ENCODE data around the gene CST5.
"Not testable (repeated sequence)": the region's sequence is repeated elsewhere in the genome, so short reads cannot be mapped to it uniquely, and the experiment has no call there.

Gene CST5, protein sequence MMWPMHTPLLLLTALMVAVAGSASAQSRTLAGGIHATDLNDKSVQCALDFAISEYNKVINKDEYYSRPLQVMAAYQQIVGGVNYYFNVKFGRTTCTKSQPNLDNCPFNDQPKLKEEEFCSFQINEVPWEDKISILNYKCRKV

DNA sequence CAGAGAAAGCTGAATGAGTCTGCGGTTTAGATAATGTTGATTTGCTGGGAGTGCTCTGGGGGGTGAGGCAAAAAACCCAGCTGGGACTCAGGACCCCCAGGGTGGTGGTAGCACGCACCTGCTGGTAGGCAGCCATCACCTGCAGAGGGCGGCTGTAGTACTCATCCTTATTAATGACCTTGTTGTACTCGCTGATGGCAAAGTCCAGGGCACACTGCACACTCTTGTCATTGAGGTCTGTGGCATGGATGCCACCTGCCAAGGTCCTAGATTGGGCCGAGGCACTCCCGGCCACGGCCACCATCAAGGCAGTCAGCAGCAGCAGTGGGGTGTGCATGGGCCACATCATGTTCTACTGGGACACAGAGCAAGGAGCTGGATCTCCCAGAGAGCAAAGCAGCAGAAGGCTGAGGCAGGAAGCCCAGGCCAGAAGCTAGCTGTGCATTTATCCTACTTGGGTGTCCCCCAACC lies at the start of gene CST5:
CST5 (minus strand) TSS at position 421 of the 471 bp plus-strand sequence; CDS start at position 349, 72 bp downstream.
- no peak for DNase-seq

DNA sequence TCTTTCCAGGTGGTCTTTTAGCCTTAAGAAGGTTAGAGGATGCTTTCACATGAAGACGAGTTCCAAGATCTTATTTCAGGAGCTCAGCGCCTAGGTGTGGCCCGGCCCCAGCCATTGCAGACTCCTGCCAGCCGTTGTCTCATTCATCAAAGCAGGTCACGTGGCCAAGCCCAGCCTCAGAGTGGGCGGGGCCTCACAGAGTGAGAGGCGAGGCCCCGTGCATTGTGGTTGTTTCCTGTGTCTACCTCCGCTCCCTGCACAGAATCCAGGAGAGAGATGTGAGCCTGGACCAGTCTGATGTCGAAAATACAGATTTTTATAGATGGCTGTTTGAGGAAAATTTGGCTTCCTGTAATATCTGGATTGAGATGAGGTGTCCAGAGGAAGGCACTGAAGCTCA lies 49.2 kb upstream of the CST5 start:
- peak; percentile 64 for DNase-seq

DNA sequence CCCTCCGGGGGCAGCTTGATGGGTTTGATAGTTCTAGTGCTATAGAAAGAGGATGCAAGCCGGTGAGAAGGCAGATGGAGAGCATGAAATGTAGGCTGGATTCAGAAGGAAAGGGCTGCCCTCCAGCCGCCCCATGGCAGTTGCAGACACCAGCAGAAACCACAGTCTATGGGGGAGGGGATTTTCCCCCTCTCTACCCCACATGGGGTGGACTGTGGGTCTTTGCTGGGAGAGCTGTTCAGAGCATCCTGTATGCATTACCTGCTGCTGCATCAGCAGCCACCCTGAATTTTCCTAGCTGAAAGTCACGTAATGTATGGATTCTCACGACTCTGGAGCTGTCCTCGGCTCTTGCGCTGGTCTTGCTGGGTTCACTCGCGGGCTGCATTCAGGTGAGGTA lies 48.8 kb upstream of the CST5 start:
- DNase-seq = no peak

DNA sequence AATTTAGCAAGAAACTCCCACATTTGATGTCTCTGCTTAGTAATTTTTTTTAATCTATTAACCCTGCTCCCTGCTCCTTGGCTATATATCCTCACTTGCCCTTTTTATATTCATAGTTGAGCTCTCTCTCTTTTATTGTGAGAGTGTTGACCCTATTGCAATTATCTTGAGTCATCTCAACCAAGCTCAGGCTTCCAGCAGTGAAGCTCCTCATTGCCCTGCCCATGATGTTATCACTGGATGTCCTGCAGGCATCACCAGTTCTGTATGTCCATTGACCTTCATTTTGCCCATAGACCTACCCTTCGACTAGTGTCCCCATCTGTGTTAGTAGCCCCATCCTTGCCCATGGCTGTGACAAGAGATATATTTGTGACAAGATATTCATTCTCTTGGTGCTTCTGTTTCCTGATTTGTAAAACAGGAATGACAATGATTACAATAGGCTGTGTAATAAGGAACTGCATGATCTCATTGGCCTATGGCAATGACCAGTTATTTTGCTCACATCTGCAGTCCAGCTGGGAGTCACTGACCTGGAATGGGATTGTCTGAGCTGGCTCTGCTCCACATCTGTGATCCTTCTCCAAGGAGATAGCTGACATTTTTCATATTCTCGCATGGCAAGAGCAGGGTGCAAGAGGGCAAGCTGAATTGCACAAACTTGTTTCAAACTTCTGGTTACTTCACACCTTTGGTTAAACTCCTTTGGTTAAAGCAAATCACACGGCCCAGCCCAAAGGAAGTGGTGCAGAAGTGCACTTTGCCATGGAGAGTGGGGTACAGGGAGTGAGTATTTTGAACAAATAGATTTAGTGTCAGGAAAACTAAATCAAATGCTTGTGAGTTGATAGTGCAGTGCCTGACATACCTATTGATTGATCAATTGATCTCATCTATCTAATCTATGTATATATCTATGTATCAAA lies 47.7 kb upstream of the CST5 start:
- DNase-seq = no peak

DNA sequence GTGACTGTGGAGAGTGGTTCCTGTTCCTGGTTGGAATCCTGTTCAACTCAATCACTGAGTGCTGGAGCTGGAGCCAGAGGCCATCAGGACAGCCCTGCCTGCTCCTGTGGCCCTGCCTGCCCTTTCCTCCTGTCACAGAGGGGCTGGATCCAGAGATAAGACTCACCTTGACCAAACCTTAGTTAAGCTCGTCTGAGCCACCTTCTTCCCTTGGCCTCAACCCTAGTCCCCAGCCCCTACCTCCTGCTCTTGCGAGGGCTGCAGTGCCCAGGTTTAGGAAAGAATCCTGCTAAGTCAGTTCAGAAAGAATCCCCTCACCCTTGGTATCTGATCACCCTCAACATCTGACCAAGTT lies 47.0 kb upstream of the CST5 start:
- no peak for DNase-seq

DNA sequence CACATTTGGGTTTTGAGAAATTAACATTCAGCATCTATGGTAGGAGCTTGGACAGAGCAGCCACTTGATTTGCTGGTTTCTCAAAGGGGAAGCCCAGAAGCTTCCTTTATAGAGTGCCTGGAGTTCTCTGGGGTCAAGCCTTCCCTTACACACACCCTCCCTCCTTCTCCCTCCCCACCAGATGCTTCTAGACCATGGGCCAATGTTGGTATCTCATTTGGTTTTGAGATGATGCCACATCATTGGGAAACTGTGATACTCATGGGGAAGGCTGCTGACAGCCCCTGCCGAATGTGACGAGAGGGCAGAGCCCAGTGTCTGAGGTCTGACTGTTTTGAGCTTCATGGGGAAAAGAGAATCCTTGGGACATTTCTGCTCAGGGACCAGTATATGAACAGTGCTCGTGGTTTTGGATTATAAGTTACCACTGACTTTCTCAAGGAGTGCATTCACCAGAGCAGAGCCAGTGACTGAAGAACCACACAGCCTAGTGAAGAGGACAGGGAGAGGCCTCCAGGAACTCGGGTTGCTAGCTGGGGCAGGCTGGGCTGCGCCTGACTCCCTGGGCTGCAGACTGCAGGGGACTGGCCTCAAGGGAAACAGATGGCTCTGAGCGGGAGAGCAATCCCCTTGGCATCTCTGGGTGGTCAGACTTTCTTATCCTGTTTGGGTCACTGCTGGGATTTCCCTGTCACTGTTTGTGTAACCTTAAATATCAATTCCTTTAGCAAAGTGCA lies 46.4 kb upstream of the CST5 start:
- no peak for DNase-seq

DNA sequence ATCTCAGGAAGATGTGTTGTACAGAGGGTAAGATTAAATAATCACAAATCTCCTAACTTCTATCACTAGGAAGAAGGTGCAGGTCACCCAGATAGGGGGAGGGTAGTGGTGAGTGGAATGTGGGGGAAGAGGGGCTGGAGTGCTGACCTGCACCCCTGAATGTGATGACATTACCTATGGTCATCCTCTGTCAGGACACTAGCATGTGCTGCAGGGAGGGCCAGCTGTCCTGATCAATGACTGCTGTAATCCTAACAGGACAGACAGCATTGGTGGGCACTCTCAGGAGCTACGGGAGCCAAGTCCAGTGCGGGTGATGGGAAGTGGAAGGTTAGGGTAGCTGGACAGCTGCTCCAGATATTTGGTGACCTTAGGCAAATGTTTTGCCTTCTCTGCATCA lies 45.2 kb upstream of the CST5 start:
- DNase-seq = no peak

DNA sequence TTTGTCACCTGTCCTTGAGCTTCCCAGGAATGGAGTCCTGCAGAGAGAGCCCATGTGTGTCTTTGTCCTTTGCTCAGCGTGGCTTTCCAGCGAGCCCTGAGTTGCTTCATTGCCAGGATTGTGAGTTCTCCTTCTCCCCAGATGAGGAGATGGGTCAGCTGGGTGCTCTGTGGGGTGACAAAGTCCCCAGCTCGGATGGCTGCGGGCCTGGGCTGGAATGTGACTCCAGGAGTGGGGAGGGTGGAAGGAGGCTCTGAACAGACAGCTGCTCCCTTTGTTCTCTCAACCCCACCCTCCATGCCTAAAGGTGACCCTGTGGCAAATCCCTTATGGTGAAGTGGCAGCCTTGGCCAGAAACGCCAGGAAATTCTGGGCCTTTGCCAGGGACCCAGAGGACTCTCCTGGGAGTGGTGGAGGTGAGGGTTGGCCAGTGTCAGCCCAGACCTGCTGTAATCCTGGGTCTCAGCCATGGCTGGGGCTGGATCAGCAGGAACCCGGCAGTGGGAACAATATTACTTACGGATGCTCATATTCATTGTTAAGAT lies 44.4 kb upstream of the CST5 start:
- DNase-seq = peak; percentile 5

DNA sequence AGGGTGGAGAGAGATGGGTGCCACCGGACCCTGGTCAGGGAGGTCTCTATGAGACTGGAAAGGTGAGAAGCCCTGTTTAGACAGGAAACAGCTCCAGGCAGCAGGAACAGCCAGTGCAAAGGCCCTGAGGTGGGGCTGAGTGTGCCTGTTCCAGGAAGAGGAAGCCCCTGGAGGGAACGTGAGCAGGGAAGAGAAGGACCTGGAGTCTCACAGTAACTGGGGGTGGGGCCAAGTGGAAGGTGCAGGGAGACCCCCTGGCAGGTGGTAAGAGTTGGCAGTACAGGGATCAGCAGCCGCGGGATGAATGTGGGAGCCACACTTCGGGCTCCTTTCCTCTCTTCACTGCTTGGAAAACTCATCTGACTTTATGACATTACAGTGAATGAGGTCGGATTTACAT lies 43.8 kb upstream of the CST5 start:
- DNase-seq = no peak

DNA sequence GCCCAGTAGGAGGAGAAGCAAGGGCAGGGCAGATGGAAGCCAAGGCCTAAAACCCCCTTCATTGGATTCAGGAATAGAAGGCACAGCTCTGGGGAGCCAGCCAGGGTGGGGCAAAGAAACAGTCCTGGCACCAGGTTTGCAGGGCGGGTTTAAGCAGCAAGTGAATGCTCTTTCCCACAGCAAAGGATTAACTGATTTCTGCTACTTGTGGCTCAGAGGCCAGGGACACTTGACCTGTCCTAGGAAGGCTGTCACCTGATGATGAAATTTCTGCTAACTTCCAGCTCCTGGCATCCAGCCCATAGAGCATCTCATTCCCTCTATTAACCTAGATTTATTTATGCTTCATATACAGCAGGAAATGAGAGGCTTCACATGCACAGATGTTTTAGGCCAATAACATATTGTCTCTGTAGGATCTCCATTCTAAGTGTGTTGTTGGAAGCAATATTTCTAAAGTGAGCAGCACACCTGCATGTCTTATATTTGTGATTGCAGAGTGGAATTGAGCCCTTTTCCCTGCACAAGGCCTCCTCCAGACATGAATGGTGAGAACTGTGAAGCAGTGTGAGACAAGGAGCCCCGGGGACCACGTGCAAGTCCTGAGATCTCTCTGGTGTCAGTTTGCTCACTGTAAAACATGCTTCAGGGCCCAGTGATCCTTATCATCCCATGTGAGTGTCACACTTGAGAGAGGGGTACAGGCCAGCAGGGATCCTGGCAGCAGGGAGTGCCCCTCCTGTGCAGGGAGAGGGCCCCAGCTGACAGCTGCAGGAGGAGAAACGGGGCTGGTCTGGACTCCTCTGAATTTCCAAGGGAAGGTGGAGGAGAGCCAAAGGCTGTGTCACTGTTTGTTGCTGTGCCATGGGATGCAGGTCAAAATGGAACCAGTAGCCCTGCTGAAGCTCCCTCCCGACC lies 41.1 kb upstream of the CST5 start:
- DNase-seq = peak; percentile 17

DNA sequence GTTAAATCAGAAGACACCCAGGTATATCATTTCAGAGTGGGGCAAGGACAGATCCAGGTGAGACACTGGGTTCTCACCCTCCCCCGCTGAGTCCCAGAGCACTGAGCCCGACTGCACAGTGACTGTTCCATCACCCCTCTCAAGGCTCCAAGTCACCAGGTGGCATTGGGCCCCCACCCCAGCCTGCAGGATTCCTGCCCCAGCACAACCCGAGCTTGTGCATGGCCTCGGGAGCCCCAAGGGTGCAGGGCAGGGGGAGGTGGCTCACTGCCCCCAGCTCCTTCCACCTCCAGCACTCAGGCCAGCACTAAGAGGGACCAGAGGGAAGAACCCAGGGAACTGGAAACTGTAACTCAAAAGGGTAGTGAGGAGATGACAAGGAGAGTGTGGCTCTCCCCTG lies 39.3 kb upstream of the CST5 start:
- DNase-seq = no peak

DNA sequence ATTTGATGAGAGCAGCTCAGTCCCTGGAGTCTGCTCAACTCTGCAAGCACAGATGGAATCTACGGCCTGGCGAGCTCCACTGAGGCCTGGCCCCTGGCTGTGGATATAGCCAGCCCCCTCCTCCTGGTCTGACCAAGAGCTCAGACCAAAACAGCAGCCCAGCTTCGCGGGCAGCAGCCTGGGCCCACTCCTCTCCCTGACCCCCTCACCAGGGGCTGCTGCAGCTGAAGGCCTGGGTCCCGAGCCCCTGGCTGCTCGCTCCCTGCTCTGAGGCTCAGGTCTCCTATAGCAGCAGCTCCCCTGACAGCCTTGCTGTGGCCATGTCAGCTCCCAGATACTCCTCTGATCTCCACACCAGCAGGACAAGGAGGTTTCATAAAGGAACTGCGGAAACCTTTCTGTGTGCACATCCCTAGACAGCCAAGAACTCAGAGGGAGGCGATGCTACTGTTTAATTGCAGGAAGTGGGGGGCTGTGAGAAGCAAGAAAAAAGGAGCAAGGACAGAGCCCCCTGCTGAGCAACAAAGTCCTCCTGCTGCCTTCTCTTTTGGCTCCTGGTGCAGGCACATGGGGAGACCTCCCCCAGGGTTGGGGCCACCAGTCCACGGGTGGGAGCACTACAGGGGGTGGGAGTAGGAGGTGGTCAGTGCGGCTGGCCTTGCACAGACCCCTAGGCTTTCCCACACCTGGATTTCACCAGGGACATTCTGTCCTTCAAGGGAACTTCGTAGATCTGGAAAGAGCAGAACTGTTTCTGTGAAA lies 38.7 kb upstream of the CST5 start:
- peak; percentile 16 for DNase-seq

DNA sequence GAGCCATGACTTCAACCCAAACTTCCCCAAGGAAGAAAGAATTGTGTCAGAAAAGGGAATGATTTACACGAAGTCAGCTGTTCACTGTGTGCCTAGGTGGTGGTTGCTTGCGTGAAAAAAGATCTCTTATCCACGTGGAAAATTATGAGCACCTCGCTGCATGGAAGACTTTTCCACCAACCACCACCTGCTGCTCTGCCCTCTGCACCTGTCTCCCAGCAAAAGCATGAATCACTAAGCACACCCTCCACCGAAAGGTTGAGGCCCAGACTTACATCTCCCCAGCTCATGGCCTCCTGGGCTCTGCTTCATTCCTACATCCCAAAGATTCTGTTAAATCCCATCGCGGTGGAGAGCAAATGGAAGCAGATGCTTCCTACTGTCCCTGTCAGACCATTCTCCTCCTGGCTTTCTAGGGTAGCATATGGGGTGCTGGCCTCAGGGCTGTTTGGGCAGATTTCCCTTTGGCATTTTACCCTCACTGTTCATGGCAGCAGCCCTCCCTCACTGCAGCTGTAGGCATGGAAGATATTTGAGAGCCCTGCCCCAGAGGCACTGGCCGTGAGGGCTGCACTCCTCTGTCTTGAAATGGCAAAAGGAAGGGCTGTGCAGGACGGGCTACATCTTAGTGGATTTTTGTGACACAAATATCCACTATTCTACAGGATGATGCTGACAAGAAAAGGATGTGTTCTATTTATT lies 37.6 kb upstream of the CST5 start:
- no peak for DNase-seq

DNA sequence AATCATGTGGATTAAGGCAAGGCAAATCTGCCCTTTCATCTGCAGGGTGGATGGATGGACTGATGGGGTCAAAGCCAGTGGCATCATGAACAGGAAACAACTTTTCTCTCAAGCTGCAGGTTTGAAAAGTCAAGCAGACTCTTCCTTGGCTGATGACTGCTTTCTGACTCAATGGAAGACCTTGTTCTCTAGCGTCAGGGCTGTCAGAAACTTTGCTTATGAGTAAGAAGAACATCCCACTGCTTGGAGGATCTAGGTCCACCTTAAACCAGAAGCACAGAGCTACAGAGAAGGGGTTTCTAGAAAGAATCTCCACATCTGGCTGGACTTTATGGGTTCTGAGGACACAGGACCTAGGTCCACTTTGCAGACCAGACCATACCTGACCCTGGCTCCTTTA lies 36.3 kb upstream of the CST5 start:
- no peak for DNase-seq

DNA sequence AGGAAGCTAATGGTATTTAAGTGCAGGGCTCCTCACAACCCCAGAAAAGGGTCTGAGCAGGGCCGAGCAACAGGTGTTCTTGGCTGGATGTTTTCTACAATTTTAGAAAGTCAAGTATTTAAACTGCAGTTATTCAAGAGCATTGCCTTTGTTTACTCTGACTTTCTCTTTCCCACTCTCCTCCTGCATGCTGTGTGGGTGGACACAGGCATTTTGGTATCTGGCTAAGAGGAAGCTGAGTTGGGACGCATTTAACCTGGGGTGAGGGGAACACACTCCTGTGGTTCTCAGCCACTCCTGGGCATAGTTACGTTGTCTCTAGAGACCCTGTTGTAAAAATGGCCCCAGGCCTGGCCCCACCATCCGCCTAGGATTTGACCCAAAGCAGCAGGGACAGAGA lies 34.9 kb upstream of the CST5 start:
- not testable (repeated sequence) for DNase-seq

DNA sequence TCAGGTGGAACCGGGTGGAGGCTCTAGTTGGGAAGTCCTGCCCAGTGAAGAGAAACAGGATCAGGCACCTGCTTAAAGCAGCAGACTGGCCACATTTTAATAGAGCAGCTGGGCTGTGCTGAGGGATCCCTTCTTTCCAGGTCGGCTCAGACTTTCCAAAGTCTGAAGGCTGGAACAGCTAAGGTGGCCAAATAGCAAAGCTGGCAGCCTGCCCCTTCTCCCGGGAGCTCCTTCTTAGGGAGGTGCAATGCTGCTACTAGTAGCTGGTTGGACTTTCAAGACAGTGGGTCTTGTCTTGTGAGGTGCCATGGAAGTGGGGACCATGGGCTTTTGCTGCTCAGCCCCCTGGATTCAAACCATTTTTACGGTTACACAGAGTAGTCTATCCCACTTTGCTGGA lies 30.7 kb upstream of the CST5 start:
- DNase-seq = no peak

DNA sequence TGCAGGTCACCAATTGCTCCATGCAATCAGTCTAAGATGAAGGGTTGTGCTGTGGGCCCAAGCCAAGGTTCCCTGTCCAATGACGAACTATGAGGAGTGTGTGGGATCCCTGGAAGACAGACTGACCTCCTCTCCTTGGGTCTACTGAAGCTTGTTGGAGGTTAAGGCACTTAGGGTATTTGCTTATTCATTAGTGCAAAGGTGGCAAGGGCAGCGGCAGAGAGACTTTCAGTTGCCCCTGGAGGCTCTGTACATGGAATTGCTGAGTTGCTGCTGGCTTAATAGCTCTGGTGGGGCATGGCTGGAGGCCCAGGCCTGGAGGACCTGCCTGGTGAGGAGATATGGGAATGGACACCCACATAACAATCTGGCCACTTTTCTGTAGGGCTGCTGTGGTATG lies 29.8 kb upstream of the CST5 start:
- no peak for DNase-seq

DNA sequence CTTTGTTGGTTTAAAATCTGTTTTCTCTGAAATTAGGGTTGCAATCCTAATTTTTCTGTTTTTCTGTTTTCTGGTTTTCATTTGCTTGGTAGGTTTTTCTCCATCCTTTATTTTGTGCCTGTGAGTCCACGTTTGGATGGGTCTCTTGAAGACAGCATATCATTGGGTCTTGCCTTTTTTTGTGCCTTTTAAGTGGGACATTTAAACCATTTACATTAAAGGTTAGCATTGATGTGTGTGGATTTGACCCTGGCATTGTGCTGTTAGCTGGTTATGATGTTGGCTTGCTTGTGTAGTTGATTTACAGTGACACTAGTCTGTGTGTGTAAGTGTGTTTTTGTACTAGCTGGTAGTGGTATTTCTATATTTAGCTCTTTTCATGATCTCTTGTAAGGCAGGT lies 28.0 kb upstream of the CST5 start:
- no peak for DNase-seq

DNA sequence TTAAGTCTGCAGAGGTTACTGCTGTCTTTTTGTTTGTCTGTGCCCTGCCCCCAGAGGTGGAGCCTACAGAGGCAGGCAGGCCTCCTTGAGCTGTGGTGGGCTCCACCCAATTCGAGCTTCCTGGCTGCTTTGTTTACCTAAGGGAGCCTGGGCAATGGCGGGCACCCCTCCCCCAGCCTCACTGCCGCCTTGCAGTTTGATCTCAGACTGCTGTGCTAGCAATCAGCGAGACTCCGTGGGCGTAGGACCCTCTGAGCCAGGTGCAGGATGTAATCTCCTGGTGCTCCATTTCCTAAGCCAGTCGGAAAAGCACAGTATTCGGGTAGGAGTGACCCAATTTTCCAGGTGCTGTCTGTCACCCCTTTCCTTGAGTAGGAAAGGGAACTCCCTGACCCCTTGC lies 22.8 kb upstream of the CST5 start:
- DNase-seq = not testable (repeated sequence)

DNA sequence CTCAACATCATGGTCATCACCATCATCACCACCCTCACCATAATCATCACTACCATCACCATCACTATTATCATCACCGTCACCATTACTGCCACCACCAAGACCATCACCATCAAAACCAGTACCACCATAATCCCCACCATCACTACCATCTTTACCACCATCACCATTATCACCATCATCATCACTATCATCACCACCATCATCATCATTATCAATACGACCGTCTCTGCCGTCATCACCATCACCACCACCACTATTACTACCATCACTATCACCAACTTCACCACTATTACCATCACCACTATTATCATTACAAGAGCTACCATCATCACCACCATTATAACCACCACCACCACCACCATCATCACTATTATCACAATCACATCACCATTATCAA lies 11.3 kb upstream of the CST5 start:
- DNase-seq = not testable (repeated sequence)

DNA sequence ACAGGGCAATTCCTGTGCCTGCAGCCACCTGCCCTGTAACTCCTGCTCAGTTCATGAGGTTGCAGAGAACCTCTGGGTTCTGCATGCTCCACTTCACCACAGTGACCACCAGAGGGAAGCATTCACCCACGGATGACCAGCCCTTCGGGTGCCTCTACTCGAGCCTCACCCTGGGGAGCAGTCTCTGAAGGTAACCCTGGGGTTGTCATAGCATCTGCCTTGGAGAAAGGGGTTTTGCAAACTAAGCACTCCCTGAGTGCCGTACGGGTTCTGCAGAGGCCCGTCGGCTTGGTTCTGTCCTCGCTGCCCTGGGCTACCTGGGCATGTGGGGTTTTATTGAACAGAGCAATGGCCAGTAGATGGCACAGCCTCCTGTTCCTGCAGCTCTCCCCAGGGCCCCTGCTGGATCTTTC lies 10.2 kb upstream of the CST5 start:
- peak; percentile 50 for DNase-seq

All from NCI-H69 (cell line).